Middle frontal gyrus (tissue), 1 donor: ENCODE measurements around the gene GCNA.
A peak's percentile ranks its signal among the peaks of the same experiment; 100 is the strongest.

Experiments used
- DNase-seq: peaks from one replicate; pipeline ENCODE4 v3.0.0-alpha.2; 2015; ENCODE audit warnings: low spot score; ENCODE audit errors: extremely low spot score

Gene GCNA, protein sequence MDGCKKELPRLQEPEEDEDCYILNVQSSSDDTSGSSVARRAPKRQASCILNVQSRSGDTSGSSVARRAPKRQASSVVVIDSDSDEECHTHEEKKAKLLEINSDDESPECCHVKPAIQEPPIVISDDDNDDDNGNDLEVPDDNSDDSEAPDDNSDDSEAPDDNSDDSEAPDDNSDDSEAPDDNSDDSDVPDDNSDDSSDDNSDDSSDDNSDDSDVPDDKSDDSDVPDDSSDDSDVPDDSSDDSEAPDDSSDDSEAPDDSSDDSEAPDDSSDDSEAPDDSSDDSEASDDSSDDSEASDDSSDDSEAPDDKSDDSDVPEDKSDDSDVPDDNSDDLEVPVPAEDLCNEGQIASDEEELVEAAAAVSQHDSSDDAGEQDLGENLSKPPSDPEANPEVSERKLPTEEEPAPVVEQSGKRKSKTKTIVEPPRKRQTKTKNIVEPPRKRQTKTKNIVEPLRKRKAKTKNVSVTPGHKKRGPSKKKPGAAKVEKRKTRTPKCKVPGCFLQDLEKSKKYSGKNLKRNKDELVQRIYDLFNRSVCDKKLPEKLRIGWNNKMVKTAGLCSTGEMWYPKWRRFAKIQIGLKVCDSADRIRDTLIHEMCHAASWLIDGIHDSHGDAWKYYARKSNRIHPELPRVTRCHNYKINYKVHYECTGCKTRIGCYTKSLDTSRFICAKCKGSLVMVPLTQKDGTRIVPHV

DNA sequence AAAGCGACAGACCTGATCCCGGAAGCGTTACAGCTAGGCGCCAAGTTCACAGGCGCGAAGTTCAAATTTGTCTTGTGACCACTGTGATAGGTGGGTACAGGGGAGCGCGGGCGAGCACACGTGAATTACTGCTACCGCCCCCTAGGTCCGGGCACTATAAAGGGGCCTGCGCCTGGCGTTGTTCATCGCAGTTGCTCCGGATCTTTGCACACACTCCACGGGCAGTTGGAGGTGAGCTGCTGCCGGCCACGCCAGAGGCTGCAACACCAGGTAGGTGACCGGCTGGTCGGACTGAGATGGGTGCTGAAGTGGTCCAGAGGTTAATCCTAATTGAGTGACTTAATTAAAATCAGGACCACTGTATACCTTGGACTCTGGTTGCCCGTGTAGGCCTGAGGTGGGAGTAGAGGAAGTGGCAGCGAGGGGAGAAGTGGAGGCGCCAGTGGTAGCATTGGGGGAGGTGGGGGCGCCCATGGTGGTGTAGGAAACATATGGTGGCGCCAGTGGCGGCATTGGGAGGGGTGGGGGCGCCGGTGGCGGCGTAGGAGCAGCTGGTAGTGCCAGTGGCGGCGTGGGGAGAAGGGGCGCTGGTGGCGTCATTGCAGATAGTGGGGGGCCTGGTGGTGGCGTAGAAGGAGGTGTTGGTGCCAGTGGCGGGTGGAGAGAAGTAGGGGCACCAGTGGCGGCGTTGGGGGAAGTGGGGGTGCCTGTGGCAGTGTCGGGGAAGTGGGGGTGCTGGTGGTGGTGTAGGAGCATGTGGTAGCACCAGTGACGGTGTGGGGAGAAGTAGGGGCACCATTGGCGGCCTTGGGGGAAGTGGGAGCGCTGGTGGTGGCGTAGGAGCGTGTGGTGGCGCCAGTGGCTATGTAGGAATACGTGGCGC, at the start of gene GCNA:
TSS of gene GCNA (plus strand) at position 185 of the 883 bp plus-strand sequence. CDS start 2,385 bp downstream, outside the sequence.
- no peak for DNase-seq

DNA sequence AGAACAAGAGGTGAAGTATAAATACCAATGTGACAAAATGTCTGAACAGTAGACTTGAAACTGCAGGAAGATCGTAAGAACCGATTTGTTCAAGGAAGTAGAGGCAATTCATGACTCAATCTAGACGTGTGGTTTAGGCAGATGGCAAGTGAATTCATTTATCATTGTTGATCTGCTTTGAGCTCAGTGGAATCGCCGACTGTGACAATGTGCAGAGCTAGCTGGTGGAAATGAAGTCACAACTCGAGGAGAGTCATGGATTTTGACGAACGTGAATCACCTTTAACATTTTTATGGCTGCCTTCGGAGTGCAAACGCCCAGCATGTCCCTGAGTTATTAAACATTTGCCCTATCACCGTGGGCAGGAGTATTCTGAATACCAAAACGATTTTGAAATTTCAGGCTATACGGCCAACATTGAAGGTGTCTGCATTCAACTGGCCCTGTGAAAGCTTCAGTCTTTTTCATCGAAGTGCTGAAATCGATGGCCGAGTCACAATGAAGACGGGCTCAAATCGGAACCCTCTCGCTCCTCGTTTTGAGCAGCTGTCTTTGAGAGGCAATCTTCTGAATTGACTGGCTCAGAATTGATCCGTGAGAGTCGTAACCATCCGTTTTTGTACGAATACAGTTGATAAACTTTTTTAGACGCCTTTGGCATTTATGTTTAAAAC, 46.0 kb upstream of the GCNA start:
- DNase-seq: no peak

DNA sequence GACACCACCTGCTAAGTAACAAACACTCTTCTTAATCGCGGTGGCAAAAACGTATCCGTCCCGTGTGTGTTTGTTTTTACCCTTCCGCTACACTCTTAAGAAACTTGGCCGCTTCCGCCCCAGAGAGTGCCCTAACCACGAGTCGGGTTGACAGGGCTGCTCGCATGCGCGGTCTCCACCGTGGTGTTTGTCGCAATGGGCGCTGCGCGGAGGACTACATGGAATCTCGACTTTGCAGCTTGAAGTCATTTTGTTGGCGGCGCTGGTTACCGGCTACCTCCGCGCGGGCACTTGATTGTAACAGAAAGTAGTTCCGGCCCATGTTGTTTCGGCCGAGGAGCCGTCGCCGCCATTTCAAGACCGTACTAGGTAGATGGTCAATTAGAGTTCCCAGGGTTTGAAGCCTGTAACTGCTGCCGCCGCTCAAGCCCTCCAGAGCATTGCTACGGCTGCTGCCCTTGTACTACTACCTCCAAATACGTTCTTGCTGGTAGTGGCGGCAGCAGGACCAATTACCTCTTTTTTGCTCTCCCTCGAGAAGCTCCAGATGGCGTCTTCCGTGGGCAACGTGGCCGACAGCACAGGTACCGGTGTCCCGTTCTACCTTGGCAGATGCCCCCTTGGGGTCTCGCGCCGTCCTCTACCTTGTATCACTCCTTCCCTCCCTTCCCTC, 45.3 kb upstream of the GCNA start, which contains the start of gene OGT:
TSS of gene OGT (plus strand) at position 352 of the 673 bp plus-strand sequence. CDS start at position 548, 196 bp downstream.
- peak; percentile 84 for DNase-seq

DNA sequence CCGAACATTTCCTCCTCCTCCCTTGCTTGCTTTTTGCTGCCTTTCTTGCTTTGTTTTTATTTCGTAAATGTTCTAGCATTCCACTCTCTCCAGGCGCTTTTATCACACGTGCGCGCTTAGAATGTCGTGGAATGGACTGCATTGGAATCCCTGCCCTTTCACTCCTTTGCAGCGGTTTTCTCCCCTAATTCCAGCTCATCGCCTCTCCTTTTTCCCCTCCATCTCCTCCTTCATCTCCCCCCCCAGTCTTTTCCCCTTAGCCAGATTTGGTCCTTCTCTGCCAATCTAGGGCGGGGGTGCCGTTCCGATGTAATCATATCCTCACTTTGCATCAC, 44.8 kb upstream of the GCNA start:
- DNase-seq: no peak

DNA sequence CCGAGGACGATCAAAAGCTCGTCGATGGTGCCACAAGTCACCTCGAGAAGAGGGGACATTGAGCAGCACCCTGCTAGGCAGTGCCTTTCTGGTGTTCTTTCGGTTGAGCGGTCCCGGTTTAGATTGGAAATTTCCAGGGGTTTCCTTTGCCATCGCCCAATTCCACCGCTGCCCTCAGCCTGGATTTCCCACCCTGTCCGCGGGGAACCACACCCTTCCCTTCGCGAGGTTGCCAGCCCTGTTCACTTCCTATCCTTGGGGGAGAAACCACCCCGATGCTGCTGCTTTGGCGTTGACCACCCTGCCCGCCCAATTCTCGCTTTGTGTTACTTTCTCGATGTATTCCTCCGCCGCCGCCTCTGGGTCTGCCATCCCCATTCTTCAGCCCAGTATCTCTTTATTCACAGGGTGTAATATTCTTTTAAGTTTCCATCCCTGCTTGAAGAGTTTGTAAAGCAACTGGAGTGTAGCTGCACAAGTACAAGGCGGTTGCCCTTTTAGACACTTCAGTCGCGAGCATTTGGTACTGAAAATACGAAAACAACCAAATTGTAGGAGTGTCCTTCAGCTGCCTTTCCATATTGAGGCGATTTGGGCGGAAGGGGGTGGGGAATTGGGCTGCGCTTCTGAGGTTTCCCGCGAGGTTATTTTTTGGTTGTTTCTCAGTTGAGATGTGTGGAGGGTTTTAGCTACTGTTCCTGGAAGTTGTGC, 44.2 kb upstream of the GCNA start:
- DNase-seq: no peak

DNA sequence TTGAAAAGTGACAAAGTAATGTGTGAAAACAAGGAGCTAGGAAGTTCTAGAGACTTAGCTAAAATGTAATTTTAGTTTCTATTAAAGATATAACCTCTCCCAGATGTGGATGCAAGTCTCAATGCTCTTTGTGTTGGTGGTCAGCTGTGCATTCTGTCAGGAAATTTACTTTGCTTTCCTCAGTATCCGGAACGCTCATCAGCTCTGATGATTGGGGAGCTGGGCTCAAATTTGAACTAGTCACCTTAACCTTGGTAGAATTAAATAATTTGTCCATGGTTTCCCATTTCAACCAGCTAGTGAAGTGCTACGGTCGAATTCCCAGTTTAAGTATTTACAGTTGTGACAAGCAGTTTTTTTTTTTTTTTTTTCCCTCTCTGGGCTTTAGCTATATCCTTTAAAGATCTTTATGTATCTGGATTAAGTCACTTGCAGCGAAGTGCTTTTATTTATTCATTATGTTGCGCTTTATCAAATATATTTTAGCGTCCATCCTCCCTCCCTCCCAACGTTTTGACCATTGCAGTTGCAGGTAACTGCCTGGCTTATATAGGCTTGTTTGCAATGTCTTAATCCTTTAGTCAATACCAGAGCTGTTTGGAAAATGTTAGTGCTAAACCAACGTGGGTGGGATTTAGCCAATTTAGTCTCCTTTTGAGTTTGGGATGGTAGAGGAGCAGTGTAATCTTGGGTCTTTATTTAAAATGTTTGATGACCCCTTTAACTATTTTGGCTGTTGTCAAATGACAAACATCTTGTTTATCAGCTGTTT, 43.3 kb upstream of the GCNA start:
- no peak for DNase-seq

DNA sequence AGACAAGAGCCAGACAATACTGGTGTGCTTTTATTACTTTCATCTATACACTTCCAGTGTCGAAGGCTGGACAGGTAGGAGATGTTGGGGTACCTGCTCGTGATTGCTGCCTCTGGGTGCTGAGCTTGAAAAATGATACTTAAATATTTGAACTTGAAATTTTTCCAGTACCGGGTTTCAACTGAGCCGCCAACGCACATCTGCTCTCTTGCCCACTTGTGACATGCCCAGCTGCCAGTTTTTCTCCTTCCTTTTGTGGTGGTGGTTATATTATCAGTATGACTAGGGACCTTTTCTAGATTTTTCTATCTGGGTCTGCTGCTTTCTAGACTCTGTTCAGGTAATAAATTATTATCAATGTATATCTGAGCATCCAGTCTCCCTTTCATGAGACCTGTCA, 42.0 kb upstream of the GCNA start:
- no peak for DNase-seq

DNA sequence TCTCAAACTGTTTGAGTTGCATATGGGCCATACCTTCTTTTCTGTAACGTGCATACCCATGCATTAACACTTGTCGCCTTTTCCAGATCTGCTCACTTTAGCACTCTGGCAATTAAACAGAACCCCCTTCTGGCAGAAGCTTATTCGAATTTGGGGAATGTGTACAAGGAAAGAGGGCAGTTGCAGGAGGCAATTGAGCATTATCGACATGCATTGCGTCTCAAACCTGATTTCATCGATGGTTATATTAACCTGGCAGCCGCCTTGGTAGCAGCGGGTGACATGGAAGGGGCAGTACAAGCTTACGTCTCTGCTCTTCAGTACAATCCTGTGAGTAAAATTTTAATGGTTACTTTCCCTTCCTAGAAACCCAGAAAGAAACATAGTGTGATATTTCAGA, 40.5 kb upstream of the GCNA start:
- no peak for DNase-seq

DNA sequence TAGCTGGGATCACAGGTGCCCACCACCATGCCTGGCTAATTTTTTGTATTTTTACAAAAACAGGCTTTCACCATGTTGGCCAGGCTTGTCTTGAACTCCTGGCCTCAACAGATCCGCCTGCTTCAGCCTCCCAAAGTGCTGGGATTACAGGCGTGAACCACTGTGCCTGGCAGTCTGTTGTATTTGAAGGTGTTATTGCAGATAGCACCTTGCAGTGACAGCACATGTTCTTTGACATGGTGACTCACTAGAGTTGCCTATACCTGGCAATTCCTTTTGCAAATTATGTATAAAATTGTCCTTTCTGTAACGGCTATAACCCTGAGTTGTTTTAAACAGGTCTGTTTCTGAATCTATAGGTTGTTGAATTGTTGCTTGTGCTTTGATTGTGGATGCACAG, 37.4 kb upstream of the GCNA start:
- no peak for DNase-seq

DNA sequence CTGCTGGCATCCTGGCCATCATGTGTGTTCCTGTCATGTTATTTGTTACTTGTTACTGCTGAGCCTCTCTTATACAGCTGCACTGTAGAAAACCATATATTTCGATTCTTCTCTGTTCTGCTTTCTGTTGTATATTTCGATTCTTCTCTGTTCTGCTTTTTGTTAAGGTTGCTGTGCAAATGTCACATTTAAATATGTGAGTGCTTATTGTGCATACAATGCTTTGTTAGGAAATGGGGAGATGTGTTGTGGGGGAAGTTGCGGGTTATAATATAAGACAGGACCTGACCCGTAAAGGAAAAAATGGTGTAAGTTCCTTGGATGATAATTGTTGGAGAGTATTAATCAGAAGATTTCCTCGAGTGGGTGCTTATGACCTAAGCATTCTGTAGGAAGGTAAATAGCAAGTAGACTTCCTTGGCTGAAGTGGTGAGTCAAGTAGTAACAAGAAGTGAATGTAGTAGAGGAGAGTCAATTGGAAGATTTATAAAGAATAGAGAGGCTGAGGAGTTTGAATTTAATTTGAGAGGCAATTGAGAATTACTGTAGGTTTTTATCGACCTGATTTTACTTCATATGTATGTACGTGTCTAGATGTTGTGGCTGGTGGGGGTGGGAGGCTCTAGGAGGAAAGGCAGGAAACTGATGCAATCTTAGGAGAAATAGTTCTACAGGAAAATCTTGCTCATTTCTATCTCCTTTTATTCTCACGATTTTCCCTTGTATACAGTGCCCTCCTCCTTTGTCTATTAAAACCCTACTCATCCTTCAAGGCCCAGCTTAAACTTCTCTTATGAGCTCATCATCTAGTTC, 36.8 kb upstream of the GCNA start:
- no peak for DNase-seq

DNA sequence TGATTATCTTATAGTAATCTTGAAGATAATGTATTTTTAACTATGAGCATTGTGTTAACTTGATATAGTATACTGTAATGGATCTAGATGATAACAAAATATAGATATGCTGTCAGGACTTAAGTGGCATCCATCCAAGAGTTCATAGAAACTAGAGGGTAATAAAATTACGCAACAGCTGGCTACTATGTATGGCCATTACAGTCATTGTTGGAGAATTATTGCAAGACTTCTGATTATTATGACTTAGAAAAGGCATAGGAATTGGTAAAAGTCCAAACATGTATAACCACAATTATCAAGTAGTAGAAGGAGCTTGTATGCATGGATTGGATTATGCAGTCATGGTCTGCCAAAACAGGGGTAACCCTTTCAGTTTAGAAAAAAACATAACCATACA, 35.8 kb upstream of the GCNA start:
- DNase-seq: no peak

DNA sequence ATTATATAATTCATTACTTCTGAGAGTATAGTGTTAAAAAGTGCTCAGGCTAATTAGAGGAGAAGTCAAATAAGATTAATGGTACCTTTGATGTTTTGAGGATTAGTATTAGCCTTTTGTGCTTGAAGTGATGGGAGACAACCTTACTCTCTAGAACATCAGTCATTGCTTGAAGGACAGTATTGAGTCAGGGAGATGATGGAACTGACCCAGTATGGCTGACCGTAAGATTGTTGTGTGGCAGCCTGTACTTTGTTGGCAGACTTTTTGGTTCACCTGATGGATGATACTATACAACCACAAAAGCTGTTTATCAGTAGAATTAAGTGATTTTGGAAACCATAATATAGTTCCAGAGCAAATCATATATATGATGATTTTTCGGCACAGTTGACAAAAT, 35.4 kb upstream of the GCNA start:
- DNase-seq: no peak

DNA sequence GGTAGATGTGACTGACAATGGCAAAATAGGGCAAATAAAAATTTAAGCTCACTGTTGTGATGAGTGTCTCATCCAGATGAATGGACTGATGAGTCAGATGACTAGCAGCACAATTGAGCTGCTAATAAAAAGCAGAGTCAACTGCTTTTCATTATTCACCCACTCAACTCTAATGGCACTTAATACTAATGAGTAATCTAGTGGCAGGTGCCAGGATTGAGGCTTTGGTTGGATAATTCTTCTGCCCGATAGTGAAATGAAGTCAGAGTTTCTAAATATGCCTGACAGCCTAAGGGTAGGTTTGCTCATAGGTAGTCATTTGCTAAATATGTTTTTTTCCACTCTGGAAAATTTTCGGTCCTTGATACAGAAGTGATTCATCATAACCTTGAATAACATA, 34.9 kb upstream of the GCNA start:
- DNase-seq: no peak

DNA sequence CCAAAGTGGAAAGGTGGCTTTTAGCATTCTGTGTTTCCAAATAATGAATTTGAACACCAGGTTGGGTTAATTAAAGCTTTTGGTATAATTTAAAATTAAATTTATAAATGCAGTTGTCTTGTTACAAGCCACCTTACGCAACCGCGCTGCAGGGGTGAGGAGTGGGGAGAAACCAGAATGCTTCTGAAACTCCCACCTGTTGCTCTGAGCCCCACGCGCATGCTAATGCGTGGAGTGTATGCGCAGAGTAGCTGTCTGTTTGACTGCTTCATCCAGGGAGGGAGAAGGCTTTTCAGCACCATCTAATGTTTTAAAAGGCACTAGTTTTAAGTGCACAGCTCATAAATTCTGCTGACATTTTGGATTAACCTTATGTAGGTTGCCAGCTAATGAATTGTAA, 32.9 kb upstream of the GCNA start:
- no peak for DNase-seq

DNA sequence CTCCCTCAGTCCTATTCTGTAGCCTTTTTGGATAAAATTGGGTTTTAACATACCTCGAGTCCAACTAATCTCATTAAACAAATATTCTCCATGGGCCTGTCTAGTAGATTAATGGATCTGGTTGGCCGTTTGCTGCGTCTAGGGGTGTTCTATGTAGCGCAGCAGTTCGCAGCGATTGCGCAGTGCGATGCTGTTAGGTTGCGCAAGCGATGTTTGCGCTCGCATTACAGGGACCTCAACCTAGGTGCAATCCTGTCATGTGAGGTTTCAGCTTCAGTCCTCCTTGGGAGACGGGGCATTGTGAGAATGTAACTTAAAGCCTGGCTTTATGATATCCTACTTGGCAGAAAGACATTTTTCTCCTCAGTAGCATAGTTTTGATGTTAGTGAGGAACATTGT, 31.4 kb upstream of the GCNA start:
- no peak for DNase-seq

DNA sequence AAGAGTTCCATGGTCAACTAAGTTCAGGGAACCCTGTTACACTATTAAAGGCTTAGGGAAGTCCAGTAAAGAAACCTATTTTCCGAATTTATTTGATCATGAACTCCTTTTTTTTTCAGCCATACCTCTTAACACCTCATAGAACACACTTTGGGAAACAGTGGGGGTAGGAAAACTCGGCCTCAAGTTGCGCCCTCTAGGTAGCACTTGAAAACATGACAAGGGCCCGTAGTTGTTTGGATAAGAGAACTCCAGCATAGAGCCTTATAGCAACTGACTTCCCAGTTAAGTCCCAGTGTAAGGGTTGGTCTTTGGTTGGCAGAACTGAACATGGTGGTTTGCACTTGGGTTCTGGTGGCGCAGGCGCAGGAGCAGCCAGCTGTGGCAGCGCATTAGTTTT, 30.9 kb upstream of the GCNA start:
- no peak for DNase-seq

DNA sequence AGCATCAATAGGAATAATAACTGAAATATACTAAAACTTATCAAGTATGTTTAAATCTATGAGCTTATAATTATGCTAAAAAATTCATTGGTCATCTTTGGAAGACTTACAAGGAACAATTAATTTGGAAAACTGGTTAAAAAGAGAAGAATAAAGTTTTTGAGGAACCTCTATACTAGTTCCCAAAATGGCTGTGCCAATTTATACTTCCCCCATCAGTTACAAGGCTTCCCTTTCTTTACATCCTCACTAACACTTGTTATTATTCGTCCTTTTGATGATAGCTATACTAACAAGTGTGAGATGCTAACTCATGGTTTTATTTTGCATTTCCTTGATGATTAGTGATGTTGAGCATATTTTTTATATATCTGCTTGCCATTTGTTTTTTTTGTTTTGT, 28.3 kb upstream of the GCNA start:
- no peak for DNase-seq

DNA sequence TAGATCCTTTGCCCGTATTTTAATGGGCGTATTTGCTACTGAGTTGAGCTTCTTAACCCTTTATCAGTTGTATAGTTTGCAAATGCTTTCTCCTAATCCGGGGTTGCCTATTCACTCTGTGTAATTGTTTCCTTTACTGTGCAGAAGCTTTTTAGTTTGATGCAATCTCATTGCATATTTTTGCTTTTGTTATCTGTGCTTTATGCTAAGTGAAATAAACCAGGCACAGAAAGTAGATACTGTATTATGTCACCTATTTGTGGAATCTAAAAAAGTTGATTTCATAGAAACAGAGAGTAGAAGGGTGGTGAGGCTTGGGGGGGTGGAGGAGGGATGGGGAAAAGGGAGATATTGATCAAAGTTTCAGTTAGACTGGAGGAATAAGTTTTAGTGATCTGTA, 27.7 kb upstream of the GCNA start:
- no peak for DNase-seq

DNA sequence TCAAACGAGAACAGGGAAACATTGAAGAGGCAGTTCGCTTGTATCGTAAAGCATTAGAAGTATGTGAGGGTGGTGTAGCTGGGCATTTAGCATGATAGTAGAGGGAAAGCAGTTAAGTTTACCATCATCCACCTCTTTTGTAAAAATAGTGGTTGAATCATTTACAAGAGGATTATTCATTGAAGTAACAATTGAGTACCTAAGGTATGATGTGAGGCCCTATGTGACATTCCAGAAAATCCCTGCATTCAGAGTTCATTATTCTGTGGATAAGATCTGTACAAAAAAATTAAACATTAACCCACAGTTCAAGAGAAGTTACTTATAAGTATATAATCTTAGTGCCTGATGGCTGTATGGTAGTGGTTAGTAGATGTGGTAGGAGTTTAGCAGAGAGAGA, 22.2 kb upstream of the GCNA start:
- no peak for DNase-seq
